NCI-H1105 treated with DMSO at 0.1 percent for 48 hours (cell line): Measurements from ENCODE around the gene TNFSF9.

Source experiments
- DNase-seq: peaks from one replicate; lab custom pipeline; 2025; lab: John Stamatoyannopoulos, UW

The TNFSF9 gene

GRCh38 chr19:6530386-6531162 is at the start of gene TNFSF9:
TNFSF9 (plus strand) TSS chr19:6531026; CDS start chr19:6531037, 11 bp downstream.
- peak; percentile 50 for DNase-seq

- no peak for DNase-seq
Measured at GRCh38 chr19:6481541-6482342, 49.1 kb upstream of the TNFSF9 start, which contains the start of gene DENND1C. DENND1C (minus strand) TSS chr19:6481787; CDS start chr19:6481695, 92 bp downstream.

- DNase-seq: no peak
Measured at GRCh38 chr19:6482343-6482686, 48.5 kb upstream of the TNFSF9 start.

- DNase-seq: no peak
Measured at GRCh38 chr19:6483235-6483634, 47.6 kb upstream of the TNFSF9 start.

GRCh38 chr19:6484230-6484629 is 46.6 kb upstream of the TNFSF9 start:
- DNase-seq: no peak

- no peak for DNase-seq
Measured at GRCh38 chr19:6484831-6485230, 46.0 kb upstream of the TNFSF9 start.

GRCh38 chr19:6489278-6490061 is 41.4 kb upstream of the TNFSF9 start:
- DNase-seq: no peak

GRCh38 chr19:6490134-6490533 is 40.7 kb upstream of the TNFSF9 start:
- no peak for DNase-seq

- no peak for DNase-seq
Measured at GRCh38 chr19:6491802-6492592, 38.8 kb upstream of the TNFSF9 start.

GRCh38 chr19:6494438-6495036 is 36.3 kb upstream of the TNFSF9 start:
- DNase-seq: no peak

- no peak for DNase-seq
Measured at GRCh38 chr19:6495947-6496346, 34.9 kb upstream of the TNFSF9 start.

GRCh38 chr19:6498294-6499036 is 32.4 kb upstream of the TNFSF9 start:
- DNase-seq: no peak

- no peak for DNase-seq
Measured at GRCh38 chr19:6499052-6499790, 31.6 kb upstream of the TNFSF9 start.

GRCh38 chr19:6500837-6501739 is 29.7 kb upstream of the TNFSF9 start:
- DNase-seq: no peak

GRCh38 chr19:6501740-6502648 is 28.8 kb upstream of the TNFSF9 start, which contains the start of gene TUBB4A:
TUBB4A (minus strand) TSS chr19:6502309; CDS start chr19:6502212, 97 bp downstream.
- no peak for DNase-seq

- no peak for DNase-seq
Measured at GRCh38 chr19:6503407-6504201, 27.2 kb upstream of the TNFSF9 start.
